ENCODE measurements around the gene ZNF714. TPM values are rescaled to one million over a fixed set of nuclear protein-coding genes. Genes with fewer than 3 reads are reported as not detected.

The ZNF714 gene
- total RNA-seq, 1 donor from 2014 or later: 22.6 TPM

- H3K9me3 ChIP-seq (ENCODE audit: insufficient read depth, low read depth, low read length): no peaks in the 10 kb centered on the region
- H3K9ac ChIP-seq (ENCODE audit: low read length): no peak overlapping the region
- Mint-ChIP-seq H3K4me3 (ENCODE audit: unreplicated experiment) (no peak overlapping the region), H3K27me3 (ENCODE audit: low read depth, unreplicated experiment) (no peaks in the 10 kb centered on the region), H3K27ac (ENCODE audit: unreplicated experiment) (no peak overlapping the region), H3K36me3 (ENCODE audit: low read depth, unreplicated experiment) (peaks cover 8% of the 10 kb centered on the region), H3K9me3 (ENCODE audit: unreplicated experiment) (peaks cover 8% of the 10 kb centered on the region), H3K4me1 (ENCODE audit: low read depth, unreplicated experiment) (peaks cover 10% of the 10 kb centered on the region)
- no peak overlapping the region for H3K27ac ChIP-seq (ENCODE audit: low read depth, low read length)
- DNase-seq (ENCODE audit: low read depth): no peak
- no peaks in the 10 kb centered on the region for H4K20me1 ChIP-seq (ENCODE audit: insufficient read depth, low read length)
- no peak for TF ChIP-seq CTCF (IDR thresholded peaks at IDR 0.05; ENCODE audit: insufficient read depth, low read depth, low read length)
- TF ChIP-seq EZH2 (IDR thresholded peaks at IDR 0.05; ENCODE audit: insufficient read depth, low read length): no peak
- FAIRE-seq: peak; percentile 26
- no peak overlapping the region for H3K4me2 ChIP-seq (ENCODE audit: low read length)
- H3K27me3 ChIP-seq (ENCODE audit: insufficient read depth, low read length): no peaks in the 10 kb centered on the region
- H3K79me2 ChIP-seq (ENCODE audit: insufficient read depth, low read length): no peaks in the 10 kb centered on the region
- no peaks in the 10 kb centered on the region for H3K4me1 ChIP-seq (ENCODE audit: insufficient read depth, low read length)
- no peak overlapping the region for H3K4me3 ChIP-seq (ENCODE audit: insufficient read depth, low read depth, low read length)
- no peaks in the 10 kb centered on the region for H3K36me3 ChIP-seq (ENCODE audit: insufficient read depth, low read length)
- H2AFZ ChIP-seq (ENCODE audit: low read depth, low read length): no peak overlapping the region
Measured at GRCh38 chr19:21126078-21126477, 44.1 kb downstream of the ZNF714 start.

- H3K4me3 ChIP-seq (ENCODE audit: insufficient read depth, low read depth, low read length): no peak overlapping the region
- FAIRE-seq (no peak), DNase-seq (ENCODE audit: low read depth) (no peak)
- H3K27me3 ChIP-seq (ENCODE audit: insufficient read depth, low read length): no peaks in the 10 kb centered on the region
- no peaks in the 10 kb centered on the region for H3K4me1 ChIP-seq (ENCODE audit: insufficient read depth, low read length)
- no peak overlapping the region for H3K27ac ChIP-seq (ENCODE audit: low read depth, low read length)
- H2AFZ ChIP-seq (ENCODE audit: low read depth, low read length): no peak overlapping the region
- H3K27me3 Mint-ChIP-seq (ENCODE audit: low read depth, unreplicated experiment): no peaks in the 10 kb centered on the region
- H3K36me3 Mint-ChIP-seq (ENCODE audit: low read depth, unreplicated experiment): peaks cover 7% of the 10 kb centered on the region
- H3K79me2 ChIP-seq (ENCODE audit: insufficient read depth, low read length): no peaks in the 10 kb centered on the region
- H3K9me3 ChIP-seq (ENCODE audit: insufficient read depth, low read depth, low read length): no peaks in the 10 kb centered on the region
- H3K4me3 Mint-ChIP-seq (ENCODE audit: unreplicated experiment): no peak overlapping the region
- H3K4me1 Mint-ChIP-seq (ENCODE audit: low read depth, unreplicated experiment): peaks cover 10% of the 10 kb centered on the region
- no peak overlapping the region for H3K27ac Mint-ChIP-seq (ENCODE audit: unreplicated experiment)
- H3K9ac ChIP-seq (ENCODE audit: low read length): no peak overlapping the region
- H4K20me1 ChIP-seq (ENCODE audit: insufficient read depth, low read length): no peaks in the 10 kb centered on the region
- no peaks in the 10 kb centered on the region for H3K36me3 ChIP-seq (ENCODE audit: insufficient read depth, low read length)
- H3K4me2 ChIP-seq (ENCODE audit: low read length): no peak overlapping the region
- TF ChIP-seq CTCF (IDR thresholded peaks at IDR 0.05; ENCODE audit: insufficient read depth, low read depth, low read length) (no peak), EZH2 (IDR thresholded peaks at IDR 0.05; ENCODE audit: insufficient read depth, low read length) (no peak)
- H3K9me3 Mint-ChIP-seq (ENCODE audit: unreplicated experiment): peaks cover 8% of the 10 kb centered on the region
Measured at GRCh38 chr19:21127001-21127400, 45.0 kb downstream of the ZNF714 start.

GRCh38 chr19:21127898-21128297, 45.9 kb downstream of the ZNF714 start:
- Mint-ChIP-seq H3K9me3 (ENCODE audit: unreplicated experiment) (peaks cover 4% of the 10 kb centered on the region), H3K4me1 (ENCODE audit: low read depth, unreplicated experiment) (peaks cover 10% of the 10 kb centered on the region), H3K27ac (ENCODE audit: unreplicated experiment) (no peak overlapping the region), H3K36me3 (ENCODE audit: low read depth, unreplicated experiment) (peaks cover 3% of the 10 kb centered on the region), H3K4me3 (ENCODE audit: unreplicated experiment) (no peak overlapping the region), H3K27me3 (ENCODE audit: low read depth, unreplicated experiment) (no peaks in the 10 kb centered on the region)
- no peak for FAIRE-seq
- Histone ChIP-seq H2AFZ (ENCODE audit: low read depth, low read length) (no peak overlapping the region), H3K9ac (ENCODE audit: low read length) (no peak overlapping the region), H3K9me3 (ENCODE audit: insufficient read depth, low read depth, low read length) (no peaks in the 10 kb centered on the region), H3K4me3 (ENCODE audit: insufficient read depth, low read depth, low read length) (no peak overlapping the region), H4K20me1 (ENCODE audit: insufficient read depth, low read length) (no peaks in the 10 kb centered on the region), H3K79me2 (ENCODE audit: insufficient read depth, low read length) (no peaks in the 10 kb centered on the region), H3K36me3 (ENCODE audit: insufficient read depth, low read length) (no peaks in the 10 kb centered on the region), H3K4me1 (ENCODE audit: insufficient read depth, low read length) (no peaks in the 10 kb centered on the region), H3K27ac (ENCODE audit: low read depth, low read length) (no peak overlapping the region), H3K27me3 (ENCODE audit: insufficient read depth, low read length) (no peaks in the 10 kb centered on the region), H3K4me2 (ENCODE audit: low read length) (no peak overlapping the region)
- no peak for DNase-seq (ENCODE audit: low read depth)
- TF ChIP-seq CTCF (IDR thresholded peaks at IDR 0.05; ENCODE audit: insufficient read depth, low read depth, low read length) (no peak), EZH2 (IDR thresholded peaks at IDR 0.05; ENCODE audit: insufficient read depth, low read length) (no peak)

Measured in astrocyte (in vitro differentiated cells and primary cell).